H9 (cell line): ENCODE measurements around the gene CSRP1. TPM values are rescaled to one million over a fixed set of nuclear protein-coding genes. Genes with fewer than 3 reads are reported as not detected.

Experiments
- DNase-seq: peaks from one replicate; pipeline ENCODE4 v3.0.0-alpha.2; 2017
- H2AFZ ChIP-seq: one replicate; pipeline ENCODE4 v1.6.1; 2013; ENCODE audit warnings: mild to moderate bottlenecking, low read length, control low read depth, moderate library complexity
- H2AK5ac ChIP-seq: 2 replicates; pipeline ENCODE4 v1.6.1; 2013; ENCODE audit warnings: low read length, control low read depth, mixed read lengths; ENCODE audit not compliant: insufficient read length
- H2BK120ac ChIP-seq: one replicate; pipeline ENCODE4 v1.6.1; 2013; ENCODE audit warnings: low read depth, mild to moderate bottlenecking, low read length, control low read depth, inconsistent platforms; ENCODE audit not compliant: poor library complexity, severe bottlenecking
- H2BK12ac ChIP-seq: 2 replicates; pipeline ENCODE4 v1.6.1; 2013; ENCODE audit warnings: low read length, control low read depth, mixed read lengths, low read depth; ENCODE audit not compliant: insufficient read length
- H2BK15ac ChIP-seq: 2 replicates; pipeline ENCODE4 v1.6.1; 2013; ENCODE audit warnings: low read depth, low read length, control low read depth
- H2BK20ac ChIP-seq: one replicate; pipeline ENCODE4 v1.6.1; 2013; ENCODE audit warnings: low read depth, mild to moderate bottlenecking, low read length, control low read depth, inconsistent platforms; ENCODE audit not compliant: poor library complexity, severe bottlenecking
- H2BK5ac ChIP-seq: 2 replicates; pipeline ENCODE4 v1.6.1; 2013; ENCODE audit warnings: low read length, control low read depth, mixed read lengths; ENCODE audit not compliant: insufficient read length
- H3K14ac ChIP-seq: 2 replicates; pipeline ENCODE4 v1.6.1; 2013; ENCODE audit warnings: low read length, control low read depth; ENCODE audit not compliant: insufficient read depth
- H3K18ac ChIP-seq: 2 replicates; pipeline ENCODE4 v1.6.1; 2013; ENCODE audit warnings: low read depth, mild to moderate bottlenecking, mixed read lengths, low read length, control low read depth; ENCODE audit not compliant: insufficient read length
- H3K23ac ChIP-seq: 2 replicates; pipeline ENCODE4 v1.6.1; 2013; ENCODE audit warnings: low read length, control low read depth, mixed read lengths, low read depth; ENCODE audit not compliant: insufficient read length
- H3K23me2 ChIP-seq: 2 replicates; pipeline ENCODE4 v1.6.1; 2013; ENCODE audit warnings: low read depth, mild to moderate bottlenecking, mixed read lengths, low read length, control low read depth; ENCODE audit not compliant: insufficient read length, poor library complexity, severe bottlenecking
- H3K27ac ChIP-seq: 2 replicates; pipeline ENCODE4 v1.5.1; 2013; ENCODE audit warnings: low read length, control low read depth, mixed read lengths, low read depth; ENCODE audit not compliant: insufficient read length
- H3K27me3 ChIP-seq: 2 replicates; pipeline ENCODE4 v1.6.1; 2013; ENCODE audit warnings: low read length, control low read depth, inconsistent platforms; ENCODE audit not compliant: insufficient read depth
- H3K4ac ChIP-seq: 2 replicates; pipeline ENCODE4 v1.6.1; 2013; ENCODE audit warnings: low read depth, mild to moderate bottlenecking, control low read depth, inconsistent platforms, low read length, moderate library complexity
- H3K4me1 ChIP-seq: 2 replicates; pipeline ENCODE4 v1.6.1; 2013; ENCODE audit warnings: low read length, control low read depth, inconsistent platforms; ENCODE audit not compliant: insufficient read depth
- H3K4me2 ChIP-seq: 2 replicates; pipeline ENCODE4 v1.6.1; 2013; ENCODE audit warnings: low read length, control low read depth, mixed read lengths; ENCODE audit not compliant: insufficient read length, insufficient read depth
- H3K56ac ChIP-seq: 2 replicates; pipeline ENCODE4 v1.6.1; 2013; ENCODE audit warnings: low read depth, mild to moderate bottlenecking, mixed read lengths, low read length, control low read depth; ENCODE audit not compliant: insufficient read length
- H3K79me1 ChIP-seq: 2 replicates; pipeline ENCODE4 v1.6.1; 2013; ENCODE audit warnings: low read depth, mild to moderate bottlenecking, moderate library complexity, low read length, control low read depth, inconsistent platforms; ENCODE audit not compliant: insufficient read depth, poor library complexity, severe bottlenecking
- H3K79me2 ChIP-seq: 2 replicates; pipeline ENCODE4 v1.6.1; 2013; ENCODE audit warnings: low read length, control low read depth, inconsistent platforms; ENCODE audit not compliant: insufficient read depth
- H3K9ac ChIP-seq: 2 replicates; pipeline ENCODE4 v1.6.1; 2013; ENCODE audit warnings: low read length, control low read depth, mixed read lengths; ENCODE audit not compliant: insufficient read length; ENCODE audit errors: extremely low read depth
- H3K9me3 ChIP-seq: one replicate; pipeline ENCODE4 v1.6.1; 2013; ENCODE audit warnings: low read depth, low read length, inconsistent platforms; ENCODE audit not compliant: control insufficient read depth
- H3T11ph ChIP-seq: one replicate; pipeline ENCODE4 v1.6.1; 2013; ENCODE audit warnings: mild to moderate bottlenecking, low read length, control low read depth, inconsistent platforms
- H4K20me1 ChIP-seq: one replicate; pipeline ENCODE4 v1.6.1; 2013; ENCODE audit not compliant: control insufficient read depth, insufficient read length, insufficient read depth
- H4K5ac ChIP-seq: 2 replicates; pipeline ENCODE4 v1.6.1; 2013; ENCODE audit warnings: low read depth, mild to moderate bottlenecking, mixed read lengths, low read length, control low read depth; ENCODE audit not compliant: insufficient read length
- H4K8ac ChIP-seq: replicated peaks from 2 replicates; pipeline ENCODE4 v1.6.1; 2013; ENCODE audit warnings: low read length, control low read depth, mixed read lengths, low read depth; ENCODE audit not compliant: insufficient read length
- H4K91ac ChIP-seq: 2 replicates; pipeline ENCODE4 v1.6.1; 2013; ENCODE audit warnings: low read depth, mild to moderate bottlenecking, moderate library complexity, mixed read lengths, low read length, control low read depth; ENCODE audit not compliant: insufficient read length
- H3K27ac Mint-ChIP-seq, 3 experiments: 2 replicates in 2 of 3; 3 replicates in 1 of 3; pipeline ENCODE4 v1.8.0; 2020 to 2021; ENCODE audit warnings: mixed read lengths in 3 of 3, mild to moderate bottlenecking in 1 of 3, moderate library complexity in 1 of 3
- H3K27me3 Mint-ChIP-seq: 2 replicates; pipeline ENCODE4 v1.8.0; 2021; ENCODE audit warnings: low read depth, mild to moderate bottlenecking, moderate library complexity, mixed read lengths
- H3K36me3 Mint-ChIP-seq, 3 experiments: 2 replicates in 2 of 3; 3 replicates in 1 of 3; pipeline ENCODE4 v1.8.0; 2020 to 2021; ENCODE audit warnings: low read depth in 3 of 3, mixed read lengths in 3 of 3; ENCODE audit not compliant: insufficient read depth in 1 of 3
- H3K4me1 Mint-ChIP-seq, 2 experiments: 2 replicates each; pipeline ENCODE4 v1.8.0; 2020; ENCODE audit warnings: mixed read lengths in 2 of 2
- H3K4me3 Mint-ChIP-seq, 2 experiments: 2 replicates in 1 of 2; 3 replicates in 1 of 2; pipeline ENCODE4 v1.8.0; 2020 to 2021; ENCODE audit warnings: mild to moderate bottlenecking in 2 of 2, mixed read lengths in 2 of 2, moderate library complexity in 1 of 2
- H3K9me3 Mint-ChIP-seq, 2 experiments: 2 replicates in 1 of 2; 3 replicates in 1 of 2; pipeline ENCODE4 v1.8.0; 2020; ENCODE audit warnings: mild to moderate bottlenecking in 2 of 2, mixed read lengths in 2 of 2, moderate library complexity in 1 of 2
- WGBS: extraction: QIAGEN DNeasy Blood & Tissue Kit; methylation state at CpG from one replicate; pipeline ENCODE4 v1.1.7; 2013; ENCODE audit warnings: missing lambda C conversion rate, low lambda C conversion rate, mixed read lengths; ENCODE audit not compliant: insufficient read length; ENCODE audit errors: extremely low coverage; 5-methylcytosine and 5-hydroxymethylcytosine counted together
- total RNA-seq: library from RNA; stranded (reverse); gene quantifications from 2 replicates; pipeline ENCODE4 v1.2.1, GENCODE V29; 2021
- TF ChIP-seq, protein P1 (sequence below): fragments of 200-600 bp; sonication (generic); conservative IDR thresholded peaks from 3 replicates; pipeline ENCODE4 v1.8.0; 2021; ENCODE audit warnings: antibody characterized with exemption, mild to moderate bottlenecking

CSRP1 gene
- total RNA-seq, 1 experiment from 2014 or later = 0.44 TPM

DNA sequence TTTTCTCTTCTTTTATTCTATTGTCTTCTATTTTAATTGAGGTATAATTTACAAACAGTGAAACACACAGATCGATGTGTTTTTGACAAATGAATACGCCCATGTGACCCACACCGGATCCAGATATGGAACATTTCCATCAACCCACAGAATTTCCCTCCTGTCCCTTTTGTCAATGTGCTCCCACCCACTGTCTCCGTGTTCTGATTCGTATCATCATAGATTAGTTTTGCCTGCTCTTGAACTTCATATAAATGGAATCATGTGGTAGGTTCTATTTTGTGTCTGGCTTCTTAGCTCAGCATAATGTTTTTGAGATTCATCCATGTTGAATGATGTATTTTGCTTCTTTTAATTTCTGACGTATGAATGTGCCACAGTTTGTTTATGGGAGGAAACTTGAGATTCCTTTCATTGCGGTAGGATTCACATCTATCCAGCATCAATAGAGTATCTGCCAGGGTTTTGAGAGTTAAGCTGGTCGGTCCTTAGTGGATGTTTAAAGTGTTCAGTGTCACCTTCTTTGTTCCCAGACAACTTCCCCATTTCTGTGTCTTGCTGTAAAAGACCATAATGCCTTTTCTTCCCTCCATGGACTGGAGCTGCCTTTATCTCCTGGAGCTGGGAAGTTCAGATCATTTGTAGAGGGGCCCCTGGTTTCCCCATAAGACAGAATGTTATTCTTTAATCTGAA lies 46.7 kb upstream of the CSRP1 start:
- Histone ChIP-seq H2BK15ac (no peak overlapping the region), H4K5ac (no peak overlapping the region), H2AFZ (no peak overlapping the region), H3T11ph (no peak overlapping the region), H3K56ac (no peak overlapping the region), H3K27ac (no peak overlapping the region), H4K91ac (no peak overlapping the region), H3K14ac (no peak overlapping the region), H4K20me1 (no peaks in the 10 kb centered on the region), H3K27me3 (no peaks in the 10 kb centered on the region), H2BK120ac (no peak overlapping the region), H3K4me1 (0 out of 2 replicates have a peak, but pooled peaks cover 3% of the 10 kb centered on the region), H3K23me2 (no peaks in the 10 kb centered on the region), H2BK20ac (no peak overlapping the region), H3K4ac (no peak overlapping the region), H3K79me1 (no peaks in the 10 kb centered on the region), H3K9me3 (no peaks in the 10 kb centered on the region), H3K4me2 (no peak overlapping the region), H3K23ac (no peak overlapping the region), H3K18ac (no peak overlapping the region), H2BK5ac (no peak overlapping the region), H3K9ac (no peak overlapping the region), H4K8ac (no peak overlapping the region), H2BK12ac (no peak overlapping the region), H3K79me2 (no peaks in the 10 kb centered on the region), H2AK5ac (no peak overlapping the region)
- Mint-ChIP-seq H3K27me3 (peaks cover 7% of the 10 kb centered on the region), H3K36me3 (no peaks in the 10 kb centered on the region), H3K27ac (no peak overlapping the region), H3K4me3 (no peak overlapping the region), H3K9me3 (no peaks in the 10 kb centered on the region), H3K4me1 (peaks cover 6 to 9% of the 10 kb centered on the region in 2 experiments)
- TF ChIP-seq, protein P1, sequence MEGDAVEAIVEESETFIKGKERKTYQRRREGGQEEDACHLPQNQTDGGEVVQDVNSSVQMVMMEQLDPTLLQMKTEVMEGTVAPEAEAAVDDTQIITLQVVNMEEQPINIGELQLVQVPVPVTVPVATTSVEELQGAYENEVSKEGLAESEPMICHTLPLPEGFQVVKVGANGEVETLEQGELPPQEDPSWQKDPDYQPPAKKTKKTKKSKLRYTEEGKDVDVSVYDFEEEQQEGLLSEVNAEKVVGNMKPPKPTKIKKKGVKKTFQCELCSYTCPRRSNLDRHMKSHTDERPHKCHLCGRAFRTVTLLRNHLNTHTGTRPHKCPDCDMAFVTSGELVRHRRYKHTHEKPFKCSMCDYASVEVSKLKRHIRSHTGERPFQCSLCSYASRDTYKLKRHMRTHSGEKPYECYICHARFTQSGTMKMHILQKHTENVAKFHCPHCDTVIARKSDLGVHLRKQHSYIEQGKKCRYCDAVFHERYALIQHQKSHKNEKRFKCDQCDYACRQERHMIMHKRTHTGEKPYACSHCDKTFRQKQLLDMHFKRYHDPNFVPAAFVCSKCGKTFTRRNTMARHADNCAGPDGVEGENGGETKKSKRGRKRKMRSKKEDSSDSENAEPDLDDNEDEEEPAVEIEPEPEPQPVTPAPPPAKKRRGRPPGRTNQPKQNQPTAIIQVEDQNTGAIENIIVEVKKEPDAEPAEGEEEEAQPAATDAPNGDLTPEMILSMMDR = no peak
- DNase-seq = no peak
- WGBS = no CpG with 5 or more reads among the region's 8 CpGs
